ENCODE data around the gene ZNF429.

GRCh38 chr19:21484631-21485030, 20.8 kb upstream of the ZNF429 start:
- TF ChIP-seq, protein P1, sequence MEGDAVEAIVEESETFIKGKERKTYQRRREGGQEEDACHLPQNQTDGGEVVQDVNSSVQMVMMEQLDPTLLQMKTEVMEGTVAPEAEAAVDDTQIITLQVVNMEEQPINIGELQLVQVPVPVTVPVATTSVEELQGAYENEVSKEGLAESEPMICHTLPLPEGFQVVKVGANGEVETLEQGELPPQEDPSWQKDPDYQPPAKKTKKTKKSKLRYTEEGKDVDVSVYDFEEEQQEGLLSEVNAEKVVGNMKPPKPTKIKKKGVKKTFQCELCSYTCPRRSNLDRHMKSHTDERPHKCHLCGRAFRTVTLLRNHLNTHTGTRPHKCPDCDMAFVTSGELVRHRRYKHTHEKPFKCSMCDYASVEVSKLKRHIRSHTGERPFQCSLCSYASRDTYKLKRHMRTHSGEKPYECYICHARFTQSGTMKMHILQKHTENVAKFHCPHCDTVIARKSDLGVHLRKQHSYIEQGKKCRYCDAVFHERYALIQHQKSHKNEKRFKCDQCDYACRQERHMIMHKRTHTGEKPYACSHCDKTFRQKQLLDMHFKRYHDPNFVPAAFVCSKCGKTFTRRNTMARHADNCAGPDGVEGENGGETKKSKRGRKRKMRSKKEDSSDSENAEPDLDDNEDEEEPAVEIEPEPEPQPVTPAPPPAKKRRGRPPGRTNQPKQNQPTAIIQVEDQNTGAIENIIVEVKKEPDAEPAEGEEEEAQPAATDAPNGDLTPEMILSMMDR (IDR thresholded peaks at IDR 0.05) = no peak
- TF ChIP-seq SIN3A (IDR thresholded peaks at IDR 0.05; ENCODE audit: borderline replicate concordance, insufficient read depth, low read depth, low read length) = no peak
- TF ChIP-seq POLR2AphosphoS5 (IDR thresholded peaks at IDR 0.05; ENCODE audit: low read depth, low read length) = no peak
- TF ChIP-seq REST (IDR thresholded peaks at IDR 0.05; ENCODE audit: insufficient read depth in 1 of 2, low read depth in 2 of 2, low read length in 1 of 2) = no peak

Data from Panc1 (cell line).